ENCODE results near the gene SSRP1.

GRCh38 chr11:57290288-57290687 lies 45.4 kb downstream of the SSRP1 start:
- TF ChIP-seq CTCF (IDR thresholded peaks at IDR 0.05; ENCODE audit: low read length): no peak
- TF ChIP-seq EZH2phosphoT487 (IDR thresholded peaks at IDR 0.05; ENCODE audit: low read length): no peak

Data from MM.1S (cell line).